Stimulated activated CD4-positive, alpha-beta T cell treated with anti-CD3 and anti-CD28 coated beads, Interleukin-4, amount 100 ng/mL, for 1 hour (primary cell): ENCODE measurements around the gene RLIM.

Source experiments
- DNase-seq: peaks from one replicate; pipeline ENCODE4 v3.0.0-alpha.2; 2020

The RLIM gene

DNA sequence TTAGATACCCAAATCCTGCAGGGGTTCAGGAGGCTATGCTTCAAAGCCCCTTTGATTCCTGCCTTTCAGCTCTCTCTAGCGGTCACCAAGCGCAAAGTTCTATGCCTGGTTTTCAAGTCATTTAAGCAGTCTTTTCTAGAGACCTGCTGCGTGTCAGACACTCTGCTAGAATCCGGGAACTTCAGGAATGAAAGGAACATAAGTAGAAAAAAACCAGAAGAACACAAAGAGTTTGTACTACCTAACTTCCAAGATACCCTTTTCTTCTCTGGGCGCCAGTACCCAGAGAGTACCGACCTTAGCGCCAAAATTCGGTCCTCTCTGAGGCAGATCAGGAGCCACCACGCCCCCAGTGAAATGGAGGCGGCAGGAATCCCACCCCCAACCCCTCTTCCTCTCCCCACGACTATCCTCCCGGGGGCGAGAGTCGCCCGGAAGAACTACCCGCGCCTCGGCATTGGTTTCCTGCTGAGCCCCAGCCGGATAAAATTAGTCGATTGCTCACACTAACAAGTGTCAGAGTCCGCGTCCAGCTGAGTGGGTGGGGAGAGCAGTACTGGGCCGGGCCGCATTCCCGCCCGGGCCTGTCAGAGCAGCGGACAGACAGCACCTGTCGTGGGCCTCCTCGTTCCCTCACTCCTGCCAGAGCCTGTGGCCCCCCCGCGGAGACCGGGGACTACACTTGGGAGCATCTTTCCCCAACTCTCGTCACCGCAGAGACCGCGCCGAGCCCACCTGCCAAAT, 78.8 kb downstream of the RLIM start:
- peak; percentile 18 for DNase-seq
